Neural crest cell (in vitro differentiated cells): ENCODE measurements around the gene TKFC. TPM values are rescaled to one million over a fixed set of nuclear protein-coding genes. Genes with fewer than 3 reads are reported as not detected.
A peak's percentile ranks its signal among the peaks of the same experiment; 100 is the strongest.

Experiments
- DNase-seq: peaks from one replicate; pipeline ENCODE4 v3.0.0; 2021; ENCODE audit warnings: low read depth, mixed read lengths, low spot score
- H3K27ac Mint-ChIP-seq: one replicate; pipeline ENCODE4 v1.8.0; 2021; ENCODE audit warnings: mild to moderate bottlenecking, mixed read lengths; ENCODE audit not compliant: unreplicated experiment
- H3K27me3 Mint-ChIP-seq: 2 replicates; pipeline ENCODE4 v1.8.0; 2021; ENCODE audit warnings: low read depth, mild to moderate bottlenecking, mixed read lengths
- H3K36me3 Mint-ChIP-seq: 2 replicates; pipeline ENCODE4 v1.8.0; 2021; ENCODE audit warnings: low read depth, mild to moderate bottlenecking, mixed read lengths
- H3K4me1 Mint-ChIP-seq: 2 replicates; pipeline ENCODE4 v1.8.0; 2021; ENCODE audit warnings: mixed read lengths
- H3K4me3 Mint-ChIP-seq: one replicate; pipeline ENCODE4 v1.8.0; 2021; ENCODE audit warnings: mild to moderate bottlenecking, mixed read lengths
- H3K9me3 Mint-ChIP-seq: 2 replicates; pipeline ENCODE4 v1.8.0; 2021; ENCODE audit warnings: mixed read lengths
- CTCF ChIP-seq: fragments of 200-600 bp; sonication (generic); conservative IDR thresholded peaks from 2 replicates; pipeline ENCODE4 v1.5.0; 2021; ENCODE audit warnings: antibody characterized with exemption, mild to moderate bottlenecking
- total RNA-seq: library from RNA; stranded (reverse); gene quantifications from 2 replicates; pipeline ENCODE4 v1.2.1, GENCODE V29; 2021

The TKFC gene
- total RNA-seq, 1 donor from 2014 or later, result 53.9 TPM

DNA sequence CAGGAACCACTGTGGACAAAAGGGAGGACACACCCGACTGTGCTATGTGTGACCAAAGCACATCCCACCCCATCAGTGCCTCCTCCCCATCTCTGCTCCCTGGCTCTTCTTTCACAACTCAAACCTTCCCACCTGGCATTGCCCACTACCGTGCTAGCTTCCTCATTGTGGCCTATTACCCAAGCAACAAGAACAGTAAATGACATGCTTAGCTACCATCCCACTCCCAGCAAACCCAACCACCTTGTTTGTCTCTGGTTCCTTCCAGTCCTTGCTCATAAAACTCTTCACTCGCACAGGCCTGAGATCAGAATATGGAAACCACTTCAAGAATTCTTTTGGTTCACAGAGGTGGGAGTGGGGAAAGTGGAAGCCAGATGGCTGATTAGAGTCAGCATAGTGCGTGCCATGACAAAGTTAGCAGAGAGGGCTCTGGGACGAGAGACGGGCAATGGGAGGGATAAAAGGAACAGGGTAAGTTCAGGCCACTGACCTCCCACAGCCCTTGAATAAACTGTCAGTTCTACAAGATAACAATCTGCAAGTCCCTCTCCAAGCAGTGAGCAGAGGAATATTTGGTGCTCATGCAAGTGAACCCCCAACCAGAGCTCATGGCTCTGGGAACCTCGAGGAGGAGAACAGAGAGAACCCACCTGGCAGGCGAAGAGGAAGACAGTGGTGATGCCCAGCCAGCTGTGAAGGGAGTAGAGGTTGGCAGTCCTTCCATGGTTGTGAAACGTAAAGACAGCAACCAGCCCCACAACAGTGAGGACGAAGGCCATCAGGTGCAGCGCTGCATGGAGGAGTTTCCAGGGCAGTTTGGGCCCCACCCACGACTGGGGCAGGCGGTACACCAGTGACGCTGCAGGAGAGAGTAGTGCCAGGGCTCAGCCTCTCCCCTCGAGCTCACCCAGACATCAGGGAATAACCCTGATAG is 20.4 kb downstream of the TKFC start:
- Mint-ChIP-seq H3K9me3 (no peaks in the 10 kb centered on the region), H3K4me3 (no peak overlapping the region), H3K27me3 (no peaks in the 10 kb centered on the region), H3K4me1 (no peaks in the 10 kb centered on the region), H3K36me3 (peaks cover 5% of the 10 kb centered on the region), H3K27ac (no peak overlapping the region)
- DNase-seq, result no peak
- TF ChIP-seq CTCF, result no peak

DNA sequence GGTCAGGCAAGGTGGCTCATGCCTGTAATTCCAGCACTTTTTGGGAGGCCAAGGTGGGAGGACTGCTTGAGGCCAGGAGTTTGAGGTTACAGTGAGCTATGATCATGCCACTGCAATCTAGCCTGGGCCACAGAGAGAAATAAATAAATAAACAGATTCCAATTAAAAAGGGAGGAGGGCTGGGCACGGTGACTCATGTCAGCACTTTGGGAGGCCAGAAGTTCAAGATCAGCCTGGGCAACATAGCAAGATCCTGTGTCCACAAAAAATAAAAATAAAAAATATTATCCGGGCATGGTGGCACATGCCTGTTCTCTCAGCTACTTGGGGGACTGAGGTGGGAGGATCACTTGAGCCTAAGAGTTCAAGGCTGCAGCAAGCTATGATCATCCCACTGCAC is 21.2 kb downstream of the TKFC start:
- Mint-ChIP-seq H3K9me3 (no peaks in the 10 kb centered on the region), H3K27ac (no peak overlapping the region), H3K4me3 (no peak overlapping the region), H3K36me3 (peaks cover 5% of the 10 kb centered on the region), H3K4me1 (no peaks in the 10 kb centered on the region), H3K27me3 (no peaks in the 10 kb centered on the region)
- TF ChIP-seq CTCF, result no peak
- no peak for DNase-seq

DNA sequence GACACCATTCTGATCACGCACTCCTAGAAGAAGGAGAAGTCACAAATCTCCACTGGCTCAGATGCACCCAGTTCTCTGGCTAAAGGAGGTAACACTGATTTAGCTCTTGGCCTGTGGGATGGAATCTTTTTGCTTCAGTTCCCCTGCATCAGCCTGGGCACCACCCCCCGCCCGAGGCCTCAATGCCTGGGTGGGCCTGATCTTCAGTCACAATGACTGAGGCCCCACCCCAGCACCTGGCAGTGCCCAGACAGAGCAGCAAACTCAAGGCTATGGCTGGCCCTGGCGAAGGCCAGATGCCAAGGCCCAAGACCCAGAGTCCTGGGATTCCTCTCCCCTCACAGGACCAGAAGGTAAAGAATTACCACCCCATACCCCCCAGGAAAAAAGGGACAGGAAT is 23.7 kb downstream of the TKFC start:
- Mint-ChIP-seq H3K36me3 (peaks cover 2% of the 10 kb centered on the region), H3K27ac (no peak overlapping the region), H3K4me3 (peak overlapping the region; percentile 23), H3K9me3 (no peaks in the 10 kb centered on the region), H3K4me1 (peaks cover 17% of the 10 kb centered on the region), H3K27me3 (no peaks in the 10 kb centered on the region)
- DNase-seq, result no peak
- no peak for TF ChIP-seq CTCF

DNA sequence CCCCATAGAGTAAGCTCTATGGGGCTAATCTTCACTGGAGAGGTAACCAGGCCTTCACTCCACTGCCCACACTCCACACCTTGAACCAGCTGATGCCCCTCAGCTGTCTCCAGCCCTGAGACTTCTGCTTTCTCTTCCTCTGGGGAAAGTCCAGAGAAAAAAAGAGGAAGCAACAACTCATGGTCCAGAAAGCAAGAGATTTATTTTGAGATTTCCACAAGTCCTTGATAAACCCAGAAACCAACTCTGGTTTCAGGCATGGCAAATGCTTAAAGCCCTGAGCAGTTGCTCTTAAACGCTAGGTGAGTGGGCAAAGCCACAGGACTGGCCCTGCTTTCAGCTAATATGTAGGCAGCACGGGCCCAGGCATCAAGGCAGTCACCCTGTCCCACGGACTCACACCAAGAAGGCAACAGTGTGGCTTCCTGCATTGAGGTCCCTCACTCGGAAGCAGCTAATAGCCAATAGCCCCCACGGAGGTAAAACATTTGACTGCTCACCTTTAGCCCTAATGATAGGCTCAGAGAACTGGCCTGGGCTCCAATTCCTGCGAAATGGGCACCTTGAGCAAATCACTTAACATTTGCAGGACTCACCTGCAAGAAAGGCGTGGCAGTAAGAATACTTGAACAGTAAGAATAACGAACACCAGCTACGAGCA is 24.3 kb downstream of the TKFC start:
- Mint-ChIP-seq H3K4me1 (peaks cover 21% of the 10 kb centered on the region), H3K27me3 (no peaks in the 10 kb centered on the region), H3K27ac (peak overlapping the region; percentile 27), H3K9me3 (no peaks in the 10 kb centered on the region), H3K36me3 (peaks cover 5% of the 10 kb centered on the region), H3K4me3 (peak overlapping the region; percentile 56)
- no peak for DNase-seq
- no peak for TF ChIP-seq CTCF

DNA sequence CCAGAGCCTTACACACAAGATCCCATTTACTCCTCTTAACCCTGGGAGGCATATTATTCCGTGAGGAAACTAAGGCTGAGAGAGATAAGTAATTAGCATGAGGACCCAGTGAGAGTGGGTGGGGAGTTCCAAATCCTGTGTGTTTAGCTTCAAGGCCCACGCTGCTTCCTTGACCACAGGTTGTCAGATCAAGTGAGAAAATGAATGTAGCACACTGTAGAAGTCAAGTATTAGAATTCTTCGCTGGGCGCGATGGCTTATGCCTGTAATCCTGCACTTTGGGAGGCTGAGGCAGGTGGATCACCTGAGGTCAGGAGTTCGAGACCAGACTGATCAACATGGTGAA is 24.8 kb downstream of the TKFC start:
- H3K27ac Mint-ChIP-seq, result no peak overlapping the region
- TF ChIP-seq CTCF, result no peak
- no peaks in the 10 kb centered on the region for H3K9me3 Mint-ChIP-seq
- no peak for DNase-seq
- peak overlapping the region; percentile 56 for H3K4me3 Mint-ChIP-seq
- H3K4me1 Mint-ChIP-seq, result peaks cover 26% of the 10 kb centered on the region
- H3K36me3 Mint-ChIP-seq, result peaks cover 5% of the 10 kb centered on the region
- no peaks in the 10 kb centered on the region for H3K27me3 Mint-ChIP-seq
